Heart left ventricle (tissue), 13 donors: ENCODE measurements around the gene EFCAB3.

Experiments
- POLR2A ChIP-seq, 2 donors: fragments of 450-650 bp; IDR thresholded peaks; one replicate each; pipeline ENCODE4 v1.6.1; 2017; ENCODE audit warnings: antibody characterized with exemption in 2 of 2, mild to moderate bottlenecking in 2 of 2, moderate library complexity in 2 of 2
- TF ChIP-seq, protein P1 (sequence below), 12 donors: fragments of 200-600 bp; sonication (generic) in 4 of 12; IDR thresholded peaks; one replicate each; pipeline versions ENCODE4 v1.5.0 to v1.8.0; 2018 to 2022; ENCODE audit warnings: antibody characterized with exemption in 12 of 12, mild to moderate bottlenecking in 5 of 12
- donor health status: ischemic (EF 13 %, LVEDD 7.1; RV severe dilation, severe dysfunction).
- donor health status: DM: no; HTN: yes; CAD: no.
- donor health status: DM: no; HTN: no; CAD: no.
- donor health status: ischemic (EF 25% LVEDD 6.9; RV normal size, moderate dysfunction).
- donor health status: ischemic (EF 25% LVEDD 5.7; RV mildly dilated, moderate dysfunction).
- donor health status: ischemic (EF 35%, LVEDD 5.7; RV mildly dilated, moderate dysfunction).
- donor health status: nonischemic (EF 11% LVEDD 7.7; RV severe dilation, severe dysfunction).
- donor health status: DM: yes; HTN: yes; CAD: no.
- donor health status: PGD.
- donor health status: ischemic (EF 29% LVEDD 5.4; RV normal size, mild dysfunction).
- donor health status: nonischemic (EF 23%, LVEDD 6.1; RV moderate dilation, normal function).

DNA sequence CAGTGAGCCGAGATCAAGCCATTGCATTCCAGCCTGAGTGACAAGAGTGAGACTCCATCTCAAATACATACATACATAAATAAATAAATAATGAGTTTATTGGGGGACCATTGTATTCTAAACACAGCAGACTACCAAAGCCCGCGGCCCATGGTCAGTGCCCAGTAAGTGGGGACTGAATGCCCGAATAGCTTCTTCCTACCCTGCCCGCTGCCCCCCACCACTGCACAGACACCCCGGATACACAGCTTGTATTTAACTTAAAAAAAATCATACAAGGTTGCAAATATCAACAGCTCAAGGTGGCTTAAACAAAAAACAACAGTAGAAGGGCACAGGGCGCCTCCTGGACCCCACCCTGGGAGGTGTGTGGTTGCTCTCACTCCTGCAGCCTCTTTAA lies 75.7 kb downstream of the EFCAB3 start:
- TF ChIP-seq, protein P1, sequence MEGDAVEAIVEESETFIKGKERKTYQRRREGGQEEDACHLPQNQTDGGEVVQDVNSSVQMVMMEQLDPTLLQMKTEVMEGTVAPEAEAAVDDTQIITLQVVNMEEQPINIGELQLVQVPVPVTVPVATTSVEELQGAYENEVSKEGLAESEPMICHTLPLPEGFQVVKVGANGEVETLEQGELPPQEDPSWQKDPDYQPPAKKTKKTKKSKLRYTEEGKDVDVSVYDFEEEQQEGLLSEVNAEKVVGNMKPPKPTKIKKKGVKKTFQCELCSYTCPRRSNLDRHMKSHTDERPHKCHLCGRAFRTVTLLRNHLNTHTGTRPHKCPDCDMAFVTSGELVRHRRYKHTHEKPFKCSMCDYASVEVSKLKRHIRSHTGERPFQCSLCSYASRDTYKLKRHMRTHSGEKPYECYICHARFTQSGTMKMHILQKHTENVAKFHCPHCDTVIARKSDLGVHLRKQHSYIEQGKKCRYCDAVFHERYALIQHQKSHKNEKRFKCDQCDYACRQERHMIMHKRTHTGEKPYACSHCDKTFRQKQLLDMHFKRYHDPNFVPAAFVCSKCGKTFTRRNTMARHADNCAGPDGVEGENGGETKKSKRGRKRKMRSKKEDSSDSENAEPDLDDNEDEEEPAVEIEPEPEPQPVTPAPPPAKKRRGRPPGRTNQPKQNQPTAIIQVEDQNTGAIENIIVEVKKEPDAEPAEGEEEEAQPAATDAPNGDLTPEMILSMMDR (IDR thresholded peaks at IDR 0.05) = no peak
- no peak for TF ChIP-seq POLR2A (IDR thresholded peaks at IDR 0.05)
